ENCODE measurements around the gene TCEA2.
"Not testable (repeated sequence)": the region's sequence is repeated elsewhere in the genome, so short reads cannot be mapped to it uniquely, and the experiment has no call there.

Gene TCEA2

GRCh38 chr20:64114356-64114971 lies 51.5 kb downstream of the TCEA2 start:
- no peak overlapping the region for H3K27ac ChIP-seq (ENCODE audit: low read depth, low read length, severe bottlenecking)
- H3K4me3 ChIP-seq (ENCODE audit: extremely low read depth, insufficient read depth, low read length, poor library complexity, severe bottlenecking) = no peak overlapping the region
- no peaks in the 10 kb centered on the region for H3K4me1 ChIP-seq (ENCODE audit: control insufficient read depth, insufficient read depth, low read length, poor library complexity, severe bottlenecking)
- no peaks in the 10 kb centered on the region for H3K36me3 ChIP-seq (ENCODE audit: control insufficient read depth, insufficient read depth, low read length)
- 87 to 89% methylated on average over 10 to 14 of the region's 14 CpGs for WGBS, 2 experiments (ENCODE audit: insufficient coverage in 2 of 2)
- H3K9me3 ChIP-seq (ENCODE audit: control insufficient read depth, low read length) = no peaks in the 10 kb centered on the region

GRCh38 chr20:64115171-64115911 lies 52.3 kb downstream of the TCEA2 start:
- no peaks in the 10 kb centered on the region for H3K9me3 ChIP-seq (ENCODE audit: control insufficient read depth, low read length)
- H3K4me1 ChIP-seq (ENCODE audit: control insufficient read depth, insufficient read depth, low read length, poor library complexity, severe bottlenecking) = no peaks in the 10 kb centered on the region
- no peaks in the 10 kb centered on the region for H3K36me3 ChIP-seq (ENCODE audit: control insufficient read depth, insufficient read depth, low read length)
- WGBS, 2 experiments (ENCODE audit: insufficient coverage in 2 of 2) = 75 to 100% methylated on average over 3 to 10 of the region's 14 CpGs
- H3K27ac ChIP-seq (ENCODE audit: low read depth, low read length, severe bottlenecking) = no peak overlapping the region
- H3K4me3 ChIP-seq (ENCODE audit: extremely low read depth, insufficient read depth, low read length, poor library complexity, severe bottlenecking) = no peak overlapping the region

- 88 to 94% methylated on average over 17 to 20 of the region's 21 CpGs for WGBS, 2 experiments (ENCODE audit: insufficient coverage in 2 of 2)
- Histone ChIP-seq H3K4me1 (ENCODE audit: control insufficient read depth, insufficient read depth, low read length, poor library complexity, severe bottlenecking) (no peaks in the 10 kb centered on the region), H3K4me3 (ENCODE audit: extremely low read depth, insufficient read depth, low read length, poor library complexity, severe bottlenecking) (no peak overlapping the region), H3K27ac (ENCODE audit: low read depth, low read length, severe bottlenecking) (no peak overlapping the region), H3K9me3 (ENCODE audit: control insufficient read depth, low read length) (no peaks in the 10 kb centered on the region), H3K36me3 (ENCODE audit: control insufficient read depth, insufficient read depth, low read length) (no peaks in the 10 kb centered on the region)
Observed at GRCh38 chr20:64116016-64116415, 53.0 kb downstream of the TCEA2 start.

- no peaks in the 10 kb centered on the region for H3K36me3 ChIP-seq (ENCODE audit: control insufficient read depth, insufficient read depth, low read length)
- 81 to 87% methylated on average over 9 to 15 of the region's 17 CpGs for WGBS, 2 experiments (ENCODE audit: insufficient coverage in 2 of 2)
- H3K27ac ChIP-seq (ENCODE audit: low read depth, low read length, severe bottlenecking) = no peak overlapping the region
- no peaks in the 10 kb centered on the region for H3K9me3 ChIP-seq (ENCODE audit: control insufficient read depth, low read length)
- H3K4me1 ChIP-seq (ENCODE audit: control insufficient read depth, insufficient read depth, low read length, poor library complexity, severe bottlenecking) = no peaks in the 10 kb centered on the region
- H3K4me3 ChIP-seq (ENCODE audit: extremely low read depth, insufficient read depth, low read length, poor library complexity, severe bottlenecking) = no peak overlapping the region
Observed at GRCh38 chr20:64116541-64117431, 53.8 kb downstream of the TCEA2 start.

- WGBS, 2 experiments (ENCODE audit: insufficient coverage in 2 of 2) = 93% methylated on average over 2 of the region's 6 CpGs; no CpG with 5 or more reads in 1 of the 2 experiments
- H3K9me3 ChIP-seq (ENCODE audit: control insufficient read depth, low read length) = not testable (repeated sequence)
Observed at GRCh38 chr20:64117432-64117777, 54.4 kb downstream of the TCEA2 start.

GRCh38 chr20:64119301-64119680 lies 56.3 kb downstream of the TCEA2 start:
- Histone ChIP-seq H3K4me3 (ENCODE audit: extremely low read depth, insufficient read depth, low read length, poor library complexity, severe bottlenecking) (no peak overlapping the region), H3K9me3 (ENCODE audit: control insufficient read depth, low read length) (no peaks in the 10 kb centered on the region), H3K4me1 (ENCODE audit: control insufficient read depth, insufficient read depth, low read length, poor library complexity, severe bottlenecking) (no peaks in the 10 kb centered on the region), H3K27ac (ENCODE audit: low read depth, low read length, severe bottlenecking) (no peak overlapping the region), H3K36me3 (ENCODE audit: control insufficient read depth, insufficient read depth, low read length) (no peaks in the 10 kb centered on the region)
- whole genome bisulfite sequencing, 2 experiments (ENCODE audit: insufficient coverage in 2 of 2) = 80 to 94% methylated on average over 5 to 7 of the region's 8 CpGs

More at GRCh38 chr20:64117432-64117777, 54.4 kb downstream of the TCEA2 start:
- H3K4me1 ChIP-seq (ENCODE audit: control insufficient read depth, insufficient read depth, low read length, poor library complexity, severe bottlenecking); H3K36me3 ChIP-seq (ENCODE audit: control insufficient read depth, insufficient read depth, low read length); H3K4me3 ChIP-seq (ENCODE audit: extremely low read depth, insufficient read depth, low read length, poor library complexity, severe bottlenecking); H3K27ac ChIP-seq (ENCODE audit: low read depth, low read length, severe bottlenecking): not testable (repeated sequence)

- Histone ChIP-seq H3K4me1 (ENCODE audit: control insufficient read depth, insufficient read depth, low read length, poor library complexity, severe bottlenecking) (no peaks in the 10 kb centered on the region), H3K27ac (ENCODE audit: low read depth, low read length, severe bottlenecking) (no peak overlapping the region), H3K9me3 (ENCODE audit: control insufficient read depth, low read length) (no peaks in the 10 kb centered on the region), H3K4me3 (ENCODE audit: extremely low read depth, insufficient read depth, low read length, poor library complexity, severe bottlenecking) (no peak overlapping the region), H3K36me3 (ENCODE audit: control insufficient read depth, insufficient read depth, low read length) (no peaks in the 10 kb centered on the region)
- WGBS, 2 experiments (ENCODE audit: insufficient coverage in 2 of 2) = 76 to 77% methylated on average over 8 to 12 of the region's 14 CpGs
Observed at GRCh38 chr20:64119681-64120341, 56.8 kb downstream of the TCEA2 start.

GRCh38 chr20:64121586-64121985 lies 58.6 kb downstream of the TCEA2 start:
- Histone ChIP-seq H3K4me3 (ENCODE audit: extremely low read depth, insufficient read depth, low read length, poor library complexity, severe bottlenecking) (no peak overlapping the region), H3K27ac (ENCODE audit: low read depth, low read length, severe bottlenecking) (no peak overlapping the region), H3K9me3 (ENCODE audit: control insufficient read depth, low read length) (no peaks in the 10 kb centered on the region), H3K4me1 (ENCODE audit: control insufficient read depth, insufficient read depth, low read length, poor library complexity, severe bottlenecking) (no peaks in the 10 kb centered on the region), H3K36me3 (ENCODE audit: control insufficient read depth, insufficient read depth, low read length) (no peaks in the 10 kb centered on the region)
- 91 to 93% methylated on average over 10 to 11 of the region's 12 CpGs for WGBS, 2 experiments (ENCODE audit: insufficient coverage in 2 of 2)

Data from mesodermal cell (in vitro differentiated cells).